ENCODE data around the gene FEV. TPM values are rescaled to one million over a fixed set of nuclear protein-coding genes. Genes with fewer than 3 reads are reported as not detected.
A peak's percentile ranks its signal among the peaks of the same experiment; 100 is the strongest.

FEV gene
- total RNA-seq, 4 donors from 2014 or later, result 2.1 TPM; not detected in 3

- DNase-seq, result no peak
- no peaks in the 10 kb centered on the region for H3K36me3 ChIP-seq
- no peak for TF ChIP-seq CTCF (IDR thresholded peaks at IDR 0.05)
- no peak for TF ChIP-seq POLR2A (IDR thresholded peaks at IDR 0.05)
- no peak within 1 kb of the TSS for H3K27ac ChIP-seq
- 8 to 9% methylated on average over 11 to 15 of the region's 88 CpGs for WGBS, 2 donors
- H3K9me3 ChIP-seq, result no peaks in the 10 kb centered on the region
- peaks cover 19 to 51% (median 21%) of the 10 kb centered on the region in 3 donors for H3K4me1 ChIP-seq
- H3K4me3 ChIP-seq, result peak within 1 kb of the TSS; percentile 24 to 66 (median 40)
- H3K27me3 ChIP-seq, result peaks cover 15 to 94% (median 60%) of the 10 kb centered on the region in 4 donors
- intact Hi-C loops (cut with DNase I), result no loop called here
Observed at GRCh38 chr2:218993345-218994315, 8.6 kb upstream of the FEV start, which contains the start of gene CRYBA2. Gene CRYBA2 (minus strand): TSS chr2:218993422. CDS start chr2:218993176, 246 bp downstream.

DNA sequence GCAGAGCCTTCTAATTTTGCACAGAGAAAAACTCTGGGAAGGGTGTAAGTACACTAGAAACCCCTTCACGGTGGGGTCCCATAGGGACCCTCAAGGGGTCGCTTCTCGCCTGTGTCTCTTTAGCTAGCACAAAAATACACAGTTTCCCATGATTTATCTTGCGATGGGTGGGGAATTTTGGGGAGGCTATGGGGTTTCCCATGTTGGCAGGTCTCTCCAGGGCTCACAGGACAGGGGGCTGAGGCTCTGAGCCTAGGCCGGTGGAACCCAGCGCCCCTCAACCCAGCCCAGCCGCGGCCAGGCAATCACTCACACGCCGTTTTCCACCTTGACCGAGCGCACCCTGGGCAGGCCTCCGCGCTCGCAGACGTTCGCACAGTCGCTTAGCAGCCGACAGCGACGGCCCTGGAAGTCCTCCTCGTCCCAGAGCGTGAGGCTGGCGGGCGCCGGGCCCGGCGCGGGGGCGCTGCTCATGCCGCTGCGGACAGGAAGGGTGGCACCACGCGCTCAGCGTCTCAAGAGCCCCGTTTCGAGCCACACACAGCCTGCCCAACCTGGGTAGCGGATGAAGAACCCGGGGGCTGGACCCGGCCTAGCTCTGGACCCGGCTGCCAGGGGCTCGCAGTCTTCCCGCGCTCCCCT lies 7.8 kb upstream of the FEV start:
- DNase-seq, result no peak
- Histone ChIP-seq H3K36me3 (no peaks in the 10 kb centered on the region), H3K4me1 (peaks cover 19 to 43% (median 21%) of the 10 kb centered on the region in 3 donors), H3K9me3 (no peaks in the 10 kb centered on the region), H3K4me3 (peak overlapping the region; percentile 24 to 66 (median 40)), H3K27ac (no peak overlapping the region), H3K27me3 (peaks cover 15 to 100% (median 64%) of the 10 kb centered on the region in 4 donors)
- intact Hi-C loops (cut with DNase I), result no loop called here
- no peak for TF ChIP-seq CTCF (IDR thresholded peaks at IDR 0.05)
- TF ChIP-seq POLR2A (IDR thresholded peaks at IDR 0.05), result no peak
- 0 to 4% methylated on average over 1 to 13 of the region's 44 CpGs for WGBS, 2 donors

GRCh38 chr2:218992196-218992595 lies 7.2 kb upstream of the FEV start:
- peaks cover 15 to 100% (median 64%) of the 10 kb centered on the region in 4 donors for H3K27me3 ChIP-seq
- no peak for DNase-seq
- H3K9me3 ChIP-seq, result no peaks in the 10 kb centered on the region
- peaks cover 19 to 37% (median 21%) of the 10 kb centered on the region in 3 donors for H3K4me1 ChIP-seq
- WGBS, 2 donors, result 22 to 26% methylated on average over 3 of the region's 7 CpGs
- no peak overlapping the region for H3K4me3 ChIP-seq
- no peak for TF ChIP-seq CTCF (IDR thresholded peaks at IDR 0.05)
- TF ChIP-seq POLR2A (IDR thresholded peaks at IDR 0.05), result no peak
- no peaks in the 10 kb centered on the region for H3K36me3 ChIP-seq
- no peak overlapping the region for H3K27ac ChIP-seq
- intact Hi-C loops (cut with DNase I), result no loop called here

GRCh38 chr2:218991674-218992168 lies 6.7 kb upstream of the FEV start:
- no peak for TF ChIP-seq POLR2A (IDR thresholded peaks at IDR 0.05)
- no peak for TF ChIP-seq CTCF (IDR thresholded peaks at IDR 0.05)
- peaks cover 15 to 100% (median 66%) of the 10 kb centered on the region in 4 donors for H3K27me3 ChIP-seq
- WGBS, 2 donors, result 10 to 24% methylated on average over 8 to 12 of the region's 13 CpGs
- H3K9me3 ChIP-seq, result no peaks in the 10 kb centered on the region
- peaks cover 19 to 32% (median 21%) of the 10 kb centered on the region in 3 donors for H3K4me1 ChIP-seq
- DNase-seq, result no peak
- H3K4me3 ChIP-seq, result no peak overlapping the region
- no peaks in the 10 kb centered on the region for H3K36me3 ChIP-seq
- intact Hi-C loops (cut with DNase I), result no loop called here
- no peak overlapping the region for H3K27ac ChIP-seq

Data from esophagus squamous epithelium (tissue), 5 donors.